GM18909 (cell line): ENCODE data around the gene FAM120B.

Experiments
- ATAC-seq: cut with Tn5 transposase; IDR thresholded peaks from one replicate; pipeline ENCODE4 v1.9.1; 2021; ENCODE audit warnings: mild to moderate bottlenecking; ENCODE audit not compliant: unreplicated experiment, poor library complexity

FAM120B gene

DNA sequence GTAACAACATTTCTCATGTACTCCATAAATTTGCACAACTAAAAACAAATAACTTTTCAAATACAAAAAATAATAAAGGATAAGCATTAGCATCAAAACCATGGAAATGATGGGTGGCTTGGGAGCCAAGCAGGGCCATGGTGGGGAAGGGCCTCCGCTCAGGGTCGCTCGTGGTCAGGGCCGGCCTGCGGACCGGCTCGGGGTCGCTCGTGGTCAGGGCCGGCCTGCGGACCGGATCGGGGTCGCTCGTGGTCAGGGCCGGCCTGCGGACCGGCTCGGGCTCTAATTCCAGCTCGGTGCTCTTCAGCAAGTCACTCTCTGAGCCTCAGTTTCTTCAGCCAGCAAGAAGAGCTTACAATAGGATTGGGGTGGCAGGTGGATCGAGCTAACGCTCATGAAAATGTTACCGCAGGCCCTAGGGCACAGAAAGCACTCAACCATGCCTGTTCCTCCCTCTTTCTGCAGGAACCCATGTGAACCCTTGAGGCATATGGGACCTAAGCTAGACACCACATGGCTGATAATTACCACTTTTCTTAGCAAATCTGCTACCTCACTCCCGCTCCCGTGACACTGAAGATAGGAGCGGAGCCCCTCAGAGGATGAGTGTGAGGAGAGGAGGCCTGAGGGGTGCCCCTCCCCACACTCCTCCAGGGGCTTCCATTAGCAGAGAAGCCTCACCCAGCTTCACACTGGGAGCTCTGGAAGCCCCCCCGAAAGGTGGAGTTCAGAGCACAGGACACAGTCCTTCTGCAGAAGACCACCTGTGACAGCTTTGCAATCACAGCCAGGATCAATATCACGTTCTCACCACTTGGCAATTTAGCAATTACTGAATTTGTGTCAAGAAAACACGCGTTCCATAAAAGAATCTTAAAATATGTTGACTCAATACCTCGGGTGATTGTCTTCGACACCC is 143.5 kb downstream of the FAM120B start:
- no peak for ATAC-seq

DNA sequence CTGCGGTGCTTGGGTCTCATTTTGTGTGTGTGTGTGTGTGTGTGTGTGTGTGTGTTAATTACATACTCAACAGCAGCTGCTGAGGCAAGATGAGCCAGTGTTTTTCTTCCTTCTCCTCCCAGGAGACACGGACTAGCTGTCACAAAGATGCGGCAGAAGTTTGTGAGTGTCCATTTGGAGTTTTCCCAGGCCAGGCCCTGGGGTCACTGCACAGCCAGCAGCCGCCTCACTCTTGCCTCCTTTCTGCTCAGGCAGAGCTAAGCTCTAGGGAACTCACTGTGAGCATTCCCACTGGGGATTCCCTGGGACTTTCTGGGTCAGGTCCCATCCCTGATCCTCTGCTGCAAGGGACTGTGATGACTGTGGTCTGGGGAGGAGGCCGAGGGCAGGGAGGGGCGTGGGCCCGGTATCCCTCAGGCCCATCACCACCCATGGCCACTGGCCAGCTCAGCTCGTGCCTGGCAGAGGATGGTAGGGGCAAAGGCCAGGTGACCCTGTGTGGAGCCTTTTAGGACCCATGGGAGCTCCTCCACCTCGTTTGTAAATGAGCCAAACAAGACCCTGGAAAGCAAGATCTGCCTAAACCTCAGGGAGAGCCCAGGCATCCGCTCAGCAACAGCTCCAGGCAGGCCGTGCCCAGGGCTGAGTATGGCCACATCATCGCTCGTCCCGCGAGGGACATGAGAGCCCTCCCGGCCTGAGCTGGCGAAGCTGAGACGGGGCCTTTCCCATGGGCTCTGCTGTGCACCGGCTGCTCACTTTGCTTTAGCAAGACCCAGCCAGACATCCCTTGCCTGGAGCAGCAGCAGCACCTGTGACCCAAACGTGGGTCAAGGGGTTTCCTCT is 144.6 kb downstream of the FAM120B start:
- no peak for ATAC-seq

DNA sequence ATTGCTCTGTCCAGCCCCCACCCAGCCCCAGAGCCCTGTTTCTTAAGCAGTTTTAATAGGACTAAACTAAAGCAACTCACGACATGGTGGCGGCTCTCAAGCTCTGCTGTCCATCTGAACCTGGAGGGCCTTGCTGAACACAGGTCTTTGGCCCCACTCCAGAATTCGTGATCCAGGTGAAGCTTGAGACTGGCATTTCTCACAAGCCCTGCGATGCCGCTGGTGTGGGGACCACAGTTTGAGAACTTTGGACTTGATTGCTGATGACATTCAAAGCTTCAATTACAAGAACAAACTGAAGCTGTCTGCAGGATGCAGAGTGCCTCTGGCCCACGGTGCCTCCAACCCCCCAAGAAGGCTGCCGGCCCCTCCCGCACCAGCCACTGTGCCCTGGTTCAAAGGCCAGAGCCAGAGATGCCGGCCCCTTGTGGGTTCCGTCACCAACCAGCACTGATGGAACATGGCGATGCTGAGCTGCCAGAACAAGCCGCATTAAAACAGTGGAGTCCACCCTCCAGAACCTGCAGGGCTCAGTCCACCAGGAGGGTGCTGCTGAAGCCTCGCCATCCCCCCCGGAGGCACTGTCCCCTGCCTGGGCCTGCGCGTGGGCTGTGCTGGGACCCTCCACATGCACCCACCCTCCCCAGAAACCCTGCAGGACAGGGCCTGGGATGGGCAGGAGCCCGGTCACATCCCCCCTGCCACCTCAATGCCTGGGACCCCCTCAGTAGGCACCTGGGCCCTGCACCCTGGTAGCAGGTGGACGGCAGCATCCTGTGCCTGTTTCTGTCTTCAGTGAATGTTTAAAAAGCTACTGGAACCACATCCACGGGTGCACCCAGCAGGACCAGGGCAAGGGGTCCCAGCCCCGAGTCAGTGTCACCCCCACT is 145.4 kb downstream of the FAM120B start:
- no peak for ATAC-seq

DNA sequence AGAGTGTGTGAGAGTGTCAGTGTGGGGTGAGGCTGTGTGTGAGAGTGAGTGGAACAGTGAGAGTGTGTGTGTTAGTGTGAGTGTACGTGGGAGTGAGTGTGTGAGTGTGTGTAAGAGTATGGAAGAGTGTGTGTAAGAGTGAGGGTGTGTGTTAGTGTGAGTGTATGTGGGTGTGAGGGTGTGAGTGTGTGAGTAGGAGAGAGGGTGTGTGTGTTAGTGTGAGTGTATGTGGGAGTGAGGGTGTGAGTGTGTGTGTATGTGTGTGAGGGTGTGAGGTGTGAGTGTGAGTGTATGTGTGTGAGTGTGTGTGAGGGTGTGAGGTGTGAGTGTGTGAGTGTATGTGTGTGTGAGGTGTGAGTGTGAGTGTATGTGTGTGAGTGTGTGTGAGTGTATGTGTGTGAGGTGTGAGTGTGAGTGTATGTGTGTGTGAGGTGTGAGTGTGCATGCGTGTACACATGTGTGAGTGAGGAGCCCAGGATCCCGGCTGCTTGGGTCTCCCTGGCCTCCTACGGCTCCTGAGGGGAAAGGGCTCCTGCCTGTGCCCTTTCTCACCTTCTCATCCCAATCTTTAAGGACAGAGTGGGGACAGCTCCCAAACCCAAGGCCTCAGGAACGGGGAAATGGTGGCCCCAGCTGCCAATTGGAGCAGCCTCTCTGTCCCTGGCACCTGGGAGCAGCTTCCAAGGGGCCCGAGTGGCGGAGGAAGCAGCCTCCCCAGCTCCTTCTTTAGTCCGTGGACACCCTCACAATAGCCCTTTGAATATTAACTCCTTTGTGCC is 146.4 kb downstream of the FAM120B start:
- ATAC-seq: no peak

DNA sequence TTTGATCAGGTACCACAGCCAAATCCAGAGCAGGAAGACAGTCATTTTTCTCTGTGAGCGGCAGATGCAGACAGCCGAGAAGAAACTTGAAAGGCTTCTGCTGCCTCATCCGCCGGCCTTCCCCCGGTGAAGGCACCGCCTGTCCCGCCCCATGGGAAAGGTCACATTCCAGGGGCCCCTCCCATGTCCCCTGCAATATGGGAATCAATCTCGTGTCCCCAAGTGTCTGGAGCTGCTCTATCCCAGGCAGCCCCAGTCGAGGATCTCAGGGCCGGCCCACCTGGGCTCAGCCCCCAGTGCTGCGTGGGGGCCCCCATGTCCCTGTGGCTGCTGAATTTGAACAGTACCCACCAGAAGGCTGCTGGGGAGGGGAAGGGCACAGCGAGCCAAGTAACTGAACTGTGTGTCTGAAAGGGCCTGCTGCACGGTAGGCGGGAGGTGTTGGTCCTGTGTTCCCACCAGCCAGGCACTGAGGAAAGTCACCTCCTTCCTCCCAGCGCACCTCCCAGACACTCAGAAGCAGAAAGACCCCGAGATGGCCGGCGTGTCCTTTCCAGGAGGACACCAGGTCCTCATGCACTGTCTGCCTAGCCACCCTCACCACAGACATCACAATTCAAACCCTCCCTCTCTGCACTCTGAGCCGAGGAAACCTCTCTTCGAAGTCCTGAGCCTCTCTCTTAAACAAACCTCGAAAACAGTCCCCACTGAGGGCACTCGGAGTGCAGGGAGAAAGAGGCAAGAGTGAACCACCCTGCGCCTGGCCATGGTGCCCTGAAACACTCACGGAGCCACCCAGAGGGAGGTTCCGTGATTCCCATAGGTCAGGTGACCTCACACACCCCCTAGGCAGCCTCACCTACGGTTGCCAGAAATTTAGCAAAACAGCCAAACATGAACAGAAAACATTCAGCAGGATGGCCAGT is 147.3 kb downstream of the FAM120B start:
- no peak for ATAC-seq

DNA sequence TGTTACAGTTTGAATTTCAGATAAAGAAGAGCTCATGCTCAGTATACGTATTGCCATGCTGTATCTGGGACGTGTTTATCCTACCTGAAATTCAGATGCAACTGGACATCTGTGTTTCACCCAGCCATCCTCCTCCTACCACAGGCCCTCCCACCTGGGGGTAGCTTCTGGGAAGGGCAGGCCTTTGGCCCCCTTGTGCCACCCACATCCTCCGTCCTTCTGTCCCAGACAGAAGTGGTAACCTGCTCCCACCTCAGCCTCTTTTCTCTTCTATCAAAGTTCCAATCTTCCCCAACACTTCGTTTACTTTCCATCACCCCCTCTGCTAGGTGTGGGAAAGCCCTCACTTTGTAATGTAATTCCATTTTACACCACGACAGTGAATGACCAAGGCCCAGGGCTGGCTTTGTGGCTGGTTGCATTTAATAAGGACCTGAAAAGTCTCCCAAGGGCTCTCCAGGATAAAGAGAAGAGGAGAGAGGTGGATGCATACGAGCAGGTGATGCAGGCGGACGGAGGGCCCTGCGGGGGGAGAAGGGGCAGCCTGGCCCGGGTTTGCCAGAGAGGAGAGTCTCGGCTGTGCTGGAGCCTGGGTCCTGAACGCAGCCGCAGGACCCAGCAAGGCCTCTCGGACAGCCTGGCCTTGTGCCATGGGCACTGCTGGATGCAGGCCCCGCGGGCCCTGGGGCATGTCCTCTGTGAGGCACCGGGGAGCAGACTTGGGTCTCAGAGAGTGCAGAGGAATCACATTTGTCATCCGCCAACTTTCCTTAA is 148.1 kb downstream of the FAM120B start:
- ATAC-seq: no peak

DNA sequence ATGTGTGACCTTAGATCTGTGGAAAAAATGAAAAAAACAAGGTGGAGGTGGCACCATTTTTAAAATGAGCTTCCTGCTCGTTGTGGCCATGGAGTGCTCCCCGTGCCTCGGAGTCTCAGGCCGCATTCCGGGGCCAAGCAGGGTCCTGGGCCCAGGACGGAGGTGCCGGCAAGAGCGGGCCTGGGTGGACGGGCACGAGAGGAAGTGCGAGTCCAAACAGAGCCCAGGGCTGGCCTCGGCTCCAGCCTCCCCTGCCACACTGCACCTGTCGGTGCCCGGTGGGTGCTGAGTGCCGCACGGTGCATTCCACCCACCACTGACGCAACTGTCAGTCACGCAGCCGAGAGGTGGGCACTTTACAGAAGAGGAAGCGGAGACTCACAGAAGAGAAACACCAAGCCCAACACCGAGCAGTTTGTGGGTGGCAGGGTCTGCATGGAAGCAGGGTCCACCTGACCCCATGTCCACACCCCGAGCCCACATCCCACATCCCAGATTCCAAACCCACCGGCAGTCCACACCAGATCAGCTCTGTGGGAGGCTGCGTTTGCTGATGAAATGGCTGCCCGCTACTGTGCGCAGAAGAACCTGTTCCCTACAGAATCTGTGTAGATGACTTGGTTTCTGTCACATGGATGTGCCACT is 148.9 kb downstream of the FAM120B start:
- no peak for ATAC-seq

DNA sequence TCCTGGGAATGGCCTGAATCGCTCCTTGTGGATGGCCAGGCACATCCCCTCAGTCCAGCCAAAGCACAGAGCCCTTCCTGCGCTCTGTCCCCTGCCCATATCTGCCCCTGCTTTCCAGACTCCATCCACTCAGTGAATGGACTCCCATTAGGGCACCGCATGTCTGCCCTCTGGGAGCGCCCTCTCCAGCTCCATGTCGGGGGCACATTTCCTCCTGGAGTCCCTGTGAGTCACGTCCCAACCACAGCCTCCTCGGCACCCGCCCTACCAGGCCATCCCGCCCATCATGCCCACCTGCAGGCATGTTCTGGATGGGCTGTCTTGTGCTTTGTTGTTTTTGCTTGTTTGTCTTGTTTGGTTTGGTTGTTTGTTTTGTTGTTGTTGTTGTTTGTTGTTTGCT is 149.8 kb downstream of the FAM120B start:
- ATAC-seq: no peak
